Body of pancreas (tissue), 4 donors: ENCODE results near the gene EYS.

Experiments
- CTCF ChIP-seq, 7 experiments: fragments of 450-650 bp in 4 of 7; fragments of 200-600 bp in 3 of 7; sonication (generic) in 3 of 7; IDR thresholded peaks; one replicate each; pipeline ENCODE4 v1.5.1; 2016 to 2019; ENCODE audit warnings: antibody characterized with exemption in 7 of 7
- POLR2A ChIP-seq, 3 donors: fragments of 450-650 bp; IDR thresholded peaks; one replicate each; pipeline ENCODE4 v1.6.1; 2016; ENCODE audit warnings: antibody characterized with exemption in 3 of 3, mild to moderate bottlenecking in 2 of 3

- TF ChIP-seq CTCF (IDR thresholded peaks at IDR 0.05): no peak
- no peak for TF ChIP-seq POLR2A (IDR thresholded peaks at IDR 0.05)
These were observed 1184.2 kb downstream of the EYS start for GRCh38 chr6:64522859-64523258.
